Measurements from ENCODE around the gene LTBP2.

Gene LTBP2

DNA sequence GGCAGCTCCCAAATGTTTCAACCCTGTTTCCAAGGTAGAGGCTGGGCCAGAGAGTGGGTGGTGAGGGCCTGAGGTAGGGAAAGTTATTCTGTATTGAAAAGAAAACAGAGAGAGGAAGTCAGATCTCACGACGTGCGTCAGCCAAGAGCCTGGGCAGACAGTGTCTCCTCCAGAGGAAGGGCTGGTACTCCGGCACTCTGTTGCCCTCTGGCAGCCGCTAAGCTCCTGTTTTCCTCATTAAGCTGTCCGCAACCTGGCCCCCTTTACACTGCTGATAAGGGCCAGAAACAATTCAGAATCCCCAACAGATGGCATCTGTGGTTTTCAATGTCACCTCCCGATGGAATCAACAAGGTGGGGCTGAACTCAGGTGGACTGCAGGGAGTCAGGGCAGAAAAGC lies 26.0 kb upstream of the LTBP2 start:
- no peak for DNase-seq (ENCODE audit: low read depth)

DNA sequence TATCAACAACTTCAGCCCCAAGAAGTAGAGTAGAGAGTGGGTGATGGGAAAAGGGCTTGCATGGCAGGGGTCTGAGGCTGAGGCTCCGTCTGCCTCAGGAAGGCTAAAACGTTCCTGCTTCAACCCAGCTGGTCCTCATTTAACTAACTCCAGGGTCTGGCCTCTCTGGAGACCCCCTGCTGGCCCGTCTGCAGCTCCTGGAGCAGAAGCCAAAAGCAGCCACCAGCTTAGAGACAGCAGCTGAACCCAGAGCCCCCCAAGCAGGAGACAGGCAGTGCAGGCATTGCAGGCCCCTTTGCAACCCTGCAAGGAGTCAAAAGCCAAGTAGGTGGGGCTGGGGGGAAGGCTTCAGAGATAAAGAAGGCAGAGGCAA lies 25.1 kb upstream of the LTBP2 start:
- no peak for DNase-seq (ENCODE audit: low read depth)

DNA sequence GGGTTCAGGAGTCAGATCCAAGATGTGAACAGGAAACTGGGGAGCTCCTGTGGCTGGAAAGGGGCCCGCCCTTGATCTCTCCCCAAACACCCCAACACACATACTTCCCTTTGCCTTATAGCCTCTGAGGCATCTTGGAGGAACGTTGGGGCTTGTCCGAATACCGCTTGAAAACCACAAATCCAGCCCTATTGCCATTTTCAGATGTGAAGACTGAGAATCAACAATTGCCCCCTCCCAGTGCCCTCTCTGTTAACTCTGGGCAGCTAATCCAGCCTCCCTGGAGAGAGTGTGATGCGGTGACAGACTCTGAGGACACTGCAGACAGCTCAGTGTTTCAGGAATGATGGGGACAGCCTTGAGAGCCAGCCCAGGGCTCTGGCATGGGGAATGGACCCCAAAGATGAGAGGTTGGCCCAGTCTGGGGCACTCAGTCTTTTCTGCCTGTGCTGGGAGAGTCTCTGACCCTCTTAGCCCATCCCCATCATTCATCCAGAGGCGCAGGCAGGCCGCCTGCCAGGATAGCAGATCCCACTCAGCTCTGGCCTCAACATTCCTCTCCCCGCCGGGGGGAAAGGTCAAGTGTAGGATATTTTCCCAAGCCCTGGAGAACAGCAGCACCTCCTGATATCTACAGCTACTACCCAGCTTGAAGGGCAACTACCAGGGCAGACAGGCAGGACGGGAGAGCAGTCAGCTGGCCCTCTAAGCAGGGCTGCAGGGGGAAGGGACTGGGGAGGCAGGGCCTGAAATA lies 24.6 kb upstream of the LTBP2 start:
- DNase-seq (ENCODE audit: low read depth) = no peak

DNA sequence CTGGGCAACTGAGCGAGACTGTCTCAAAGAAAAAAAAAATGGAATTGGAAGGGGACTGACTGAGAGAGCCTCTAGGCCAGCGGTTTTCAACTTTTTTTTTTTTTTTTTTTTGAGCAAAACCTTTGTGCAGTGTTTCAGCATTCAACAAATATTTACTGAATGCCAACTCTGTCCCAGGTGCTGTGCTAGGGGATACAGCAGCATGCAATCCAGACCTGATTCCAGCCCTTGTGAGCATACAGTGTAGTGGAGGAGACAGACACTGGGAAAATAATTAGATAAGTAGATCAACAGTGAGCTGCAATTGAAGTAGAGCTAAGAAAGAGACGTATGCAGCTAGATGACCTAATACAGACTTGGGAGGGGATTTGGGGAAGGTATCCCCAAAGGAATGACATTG lies 23.8 kb upstream of the LTBP2 start:
- DNase-seq (ENCODE audit: low read depth) = no peak

DNA sequence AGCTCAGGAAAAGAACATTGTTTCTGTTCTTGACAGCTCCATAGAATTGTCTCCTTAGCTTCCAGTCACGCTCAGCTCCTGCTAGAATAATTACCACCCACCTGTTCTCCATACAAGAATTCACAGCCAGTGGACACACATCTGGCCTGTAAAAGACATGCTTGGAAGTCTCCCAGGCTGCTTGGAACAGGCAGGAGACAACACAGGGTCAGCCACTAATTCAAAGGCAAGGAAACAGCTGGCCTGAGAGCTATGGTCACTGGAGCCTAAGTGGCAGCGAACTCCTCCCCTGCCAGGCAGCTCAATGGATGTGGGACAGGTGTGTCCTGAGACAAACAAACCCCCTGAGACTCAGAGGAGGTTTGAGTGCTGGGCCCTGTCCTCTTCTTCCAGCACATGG lies 22.9 kb upstream of the LTBP2 start:
- no peak for DNase-seq (ENCODE audit: low read depth)

DNA sequence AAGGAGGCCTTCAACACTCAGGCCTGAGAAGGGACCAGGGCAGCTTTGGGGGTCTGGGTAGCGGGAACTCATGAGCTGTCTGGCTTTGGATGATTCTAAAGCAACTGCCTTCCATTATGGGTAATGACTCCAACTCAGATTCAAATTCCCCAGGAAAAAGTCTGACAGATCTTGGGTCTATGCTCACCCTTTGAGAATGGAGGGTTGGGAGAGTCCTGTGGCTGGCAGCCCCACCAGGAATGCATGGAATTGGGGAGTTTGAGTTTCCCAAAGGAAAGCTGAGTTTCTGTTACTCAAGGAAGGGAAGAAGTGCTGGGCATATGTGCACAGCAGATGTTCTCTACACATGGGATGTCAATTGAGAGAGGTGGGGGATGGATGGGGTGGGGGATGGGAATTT lies 22.4 kb upstream of the LTBP2 start:
- DNase-seq (ENCODE audit: low read depth) = no peak

DNA sequence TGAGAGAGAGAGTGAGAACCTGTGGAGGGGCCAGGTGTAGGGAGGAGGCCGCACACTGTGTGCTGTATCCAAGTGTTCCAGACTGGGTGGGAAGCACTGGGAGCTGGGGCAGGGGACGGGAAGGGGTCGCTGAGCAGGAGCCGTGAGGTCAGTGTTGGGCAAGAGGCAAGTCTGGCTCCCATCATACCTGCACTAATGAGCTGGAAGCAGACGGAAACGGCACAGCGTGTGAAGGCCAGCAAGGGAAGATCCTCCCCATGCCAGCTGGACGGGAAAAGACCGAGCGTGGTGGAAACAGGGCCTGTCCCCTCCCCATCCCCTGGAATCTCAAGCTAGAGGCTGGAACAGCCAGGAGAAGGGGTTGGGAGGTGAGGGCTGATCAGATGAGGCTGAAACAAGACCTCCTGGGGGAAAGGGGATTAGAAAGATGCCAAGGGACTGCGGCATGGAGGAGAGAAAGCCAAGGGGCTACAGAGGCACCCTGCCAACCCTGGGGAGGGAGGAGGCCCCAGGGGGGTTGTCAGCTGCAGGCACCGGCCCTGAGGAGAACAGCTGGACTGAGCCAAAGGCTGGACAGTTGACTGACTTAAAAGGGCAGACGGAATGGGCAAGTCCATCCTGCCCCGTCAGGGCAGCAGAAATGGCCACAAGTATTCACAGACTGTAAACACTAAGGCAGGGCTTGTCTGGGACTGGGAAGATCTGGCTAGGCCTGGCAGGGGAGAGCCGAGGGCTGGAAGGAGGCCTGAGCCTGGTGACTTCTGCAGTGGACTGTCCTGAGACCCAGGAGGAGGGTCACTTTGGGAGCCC lies 19.0 kb upstream of the LTBP2 start:
- DNase-seq (ENCODE audit: low read depth) = no peak

DNA sequence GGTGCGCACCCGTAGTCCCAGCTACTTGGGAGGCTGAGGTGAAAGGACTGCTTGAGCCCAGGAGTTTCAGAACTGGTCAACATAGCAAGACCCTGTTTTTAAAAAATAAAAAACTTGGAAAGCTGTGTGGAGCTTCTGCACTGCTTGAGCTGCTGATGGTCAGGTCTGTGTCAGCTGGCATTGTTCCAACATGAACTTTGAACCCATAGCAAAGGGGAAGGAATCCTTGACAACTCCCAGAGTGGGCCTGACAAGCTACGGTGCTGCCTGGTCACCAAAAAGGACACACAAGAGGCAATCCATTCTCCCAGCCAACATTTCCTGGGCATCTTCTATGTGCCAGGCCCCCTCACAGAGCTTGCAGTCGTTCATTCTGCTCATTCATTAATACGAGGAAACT lies 16.4 kb upstream of the LTBP2 start:
- DNase-seq (ENCODE audit: low read depth) = no peak

DNA sequence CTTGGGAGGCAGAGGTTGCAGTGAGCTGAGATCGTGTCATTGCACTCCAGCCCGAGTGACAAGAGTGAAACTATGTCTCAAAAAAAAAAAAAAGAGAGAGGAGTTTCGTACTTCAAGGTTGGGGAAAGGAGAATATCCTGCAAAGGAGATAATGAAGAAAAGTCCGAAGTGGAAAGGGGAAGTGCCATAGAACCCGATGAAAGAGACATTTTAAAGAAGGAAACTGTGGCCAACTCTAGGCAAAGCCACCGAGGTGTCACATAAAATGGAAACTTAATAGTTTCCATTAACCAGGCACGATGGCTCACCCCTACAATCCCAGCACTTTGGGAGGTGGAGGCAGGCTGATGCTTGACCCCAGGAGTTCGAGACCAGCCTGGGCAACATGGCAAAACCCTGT lies 15.0 kb upstream of the LTBP2 start:
- no peak for DNase-seq (ENCODE audit: low read depth)

DNA sequence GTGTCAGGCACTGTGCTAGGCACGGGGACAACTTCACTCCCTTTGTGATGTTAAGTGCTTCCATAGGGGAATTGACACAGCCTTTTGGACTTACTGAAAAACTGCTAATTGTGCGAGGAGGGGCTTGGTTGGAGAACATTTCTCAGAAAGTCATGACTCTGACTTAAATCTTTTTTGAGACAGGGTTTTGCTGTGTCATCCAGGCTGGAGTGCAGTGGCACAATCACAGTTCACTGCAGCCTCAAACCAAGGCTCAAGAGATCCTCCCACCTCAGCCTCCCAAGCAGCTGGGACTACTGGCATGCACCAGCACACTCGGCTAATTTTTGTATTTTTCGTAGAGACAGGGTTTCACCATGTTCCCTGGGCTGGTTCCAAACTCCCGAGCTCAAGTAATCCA lies 10.2 kb upstream of the LTBP2 start:
- no peak for DNase-seq (ENCODE audit: low read depth)

DNA sequence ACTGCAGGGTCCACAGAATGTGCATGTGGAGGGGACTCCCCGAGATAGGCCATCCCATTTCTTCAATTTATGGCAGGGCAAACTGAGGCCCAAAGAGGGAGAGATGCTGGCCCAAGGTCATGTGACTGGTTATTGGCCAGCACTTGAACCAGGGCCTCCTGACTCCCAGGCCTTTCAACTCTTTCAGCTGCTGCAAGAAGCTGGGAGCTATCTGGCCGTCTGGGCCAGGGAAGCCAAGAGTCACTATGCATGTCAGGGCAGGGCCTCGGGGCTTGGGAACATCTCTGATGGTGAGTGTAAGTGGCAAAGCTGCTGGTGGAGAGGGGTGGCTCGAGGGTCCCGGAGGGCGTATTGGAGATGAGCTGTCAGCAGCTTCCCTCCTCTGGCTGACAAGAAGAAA lies 9.5 kb upstream of the LTBP2 start:
- no peak for DNase-seq (ENCODE audit: low read depth)

DNA sequence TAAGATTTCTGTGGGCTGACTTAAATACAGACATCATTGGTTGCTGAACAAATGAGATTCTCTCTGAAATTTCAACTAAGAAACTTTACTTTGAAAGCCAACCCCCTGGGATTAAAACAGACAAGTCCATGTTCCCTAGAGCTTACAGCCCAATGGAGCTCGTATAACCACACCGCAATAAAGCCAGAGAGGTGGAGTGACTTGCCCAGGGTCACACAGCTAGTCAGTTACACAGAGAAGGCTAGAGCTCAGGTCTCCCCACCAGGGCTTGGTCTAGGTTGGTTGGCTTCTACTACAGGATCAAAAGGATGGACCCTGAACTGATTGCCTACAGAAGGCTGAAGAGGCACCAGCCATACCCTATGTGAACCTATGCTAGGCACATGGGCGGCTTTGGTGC lies 8.9 kb upstream of the LTBP2 start:
- no peak for DNase-seq (ENCODE audit: low read depth)

DNA sequence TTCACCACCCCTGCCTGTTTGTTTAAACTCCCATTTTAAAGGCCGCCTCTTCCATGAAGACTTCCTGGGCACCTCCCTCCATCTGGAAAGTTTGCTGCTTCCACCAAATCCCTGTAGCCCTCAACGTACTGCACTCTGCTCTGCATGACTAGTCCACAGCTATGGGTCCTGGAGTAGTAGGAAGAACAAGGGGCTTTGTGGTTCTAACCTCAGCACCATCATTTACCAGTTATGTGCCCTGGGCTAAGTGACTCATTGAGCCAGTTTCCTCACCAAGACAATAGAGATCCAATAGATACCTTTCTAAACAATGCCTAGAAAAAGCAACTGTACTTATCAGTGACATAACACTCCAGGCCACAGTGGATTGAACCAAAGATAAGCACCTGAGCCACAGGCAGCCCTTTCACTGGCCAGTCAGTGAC lies 8.5 kb upstream of the LTBP2 start:
- peak; percentile 97 for DNase-seq (ENCODE audit: low read depth)

DNA sequence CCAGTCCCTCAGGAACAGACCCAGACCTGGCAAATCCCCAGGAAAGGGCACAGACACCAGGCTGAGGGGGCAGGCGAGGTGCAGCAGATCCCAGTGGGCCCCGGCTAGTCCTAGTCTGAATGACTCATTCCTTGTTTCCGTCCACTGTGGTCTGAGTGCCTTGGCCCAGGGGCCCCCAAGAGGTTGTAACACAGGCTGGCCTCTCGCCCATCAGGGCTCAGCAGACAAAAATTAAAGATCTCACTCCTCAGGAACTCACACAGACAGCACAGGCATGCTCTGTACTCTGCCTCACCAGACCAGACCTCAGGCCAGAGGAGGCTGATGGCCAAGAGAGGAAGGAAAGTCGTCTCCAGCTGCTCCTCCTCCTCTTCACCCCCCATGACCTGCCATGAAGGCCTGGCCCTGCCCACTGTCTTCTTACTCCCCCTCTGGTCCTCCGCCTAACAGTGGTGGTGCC lies 7.7 kb upstream of the LTBP2 start:
- DNase-seq (ENCODE audit: low read depth) = peak; percentile 97

DNA sequence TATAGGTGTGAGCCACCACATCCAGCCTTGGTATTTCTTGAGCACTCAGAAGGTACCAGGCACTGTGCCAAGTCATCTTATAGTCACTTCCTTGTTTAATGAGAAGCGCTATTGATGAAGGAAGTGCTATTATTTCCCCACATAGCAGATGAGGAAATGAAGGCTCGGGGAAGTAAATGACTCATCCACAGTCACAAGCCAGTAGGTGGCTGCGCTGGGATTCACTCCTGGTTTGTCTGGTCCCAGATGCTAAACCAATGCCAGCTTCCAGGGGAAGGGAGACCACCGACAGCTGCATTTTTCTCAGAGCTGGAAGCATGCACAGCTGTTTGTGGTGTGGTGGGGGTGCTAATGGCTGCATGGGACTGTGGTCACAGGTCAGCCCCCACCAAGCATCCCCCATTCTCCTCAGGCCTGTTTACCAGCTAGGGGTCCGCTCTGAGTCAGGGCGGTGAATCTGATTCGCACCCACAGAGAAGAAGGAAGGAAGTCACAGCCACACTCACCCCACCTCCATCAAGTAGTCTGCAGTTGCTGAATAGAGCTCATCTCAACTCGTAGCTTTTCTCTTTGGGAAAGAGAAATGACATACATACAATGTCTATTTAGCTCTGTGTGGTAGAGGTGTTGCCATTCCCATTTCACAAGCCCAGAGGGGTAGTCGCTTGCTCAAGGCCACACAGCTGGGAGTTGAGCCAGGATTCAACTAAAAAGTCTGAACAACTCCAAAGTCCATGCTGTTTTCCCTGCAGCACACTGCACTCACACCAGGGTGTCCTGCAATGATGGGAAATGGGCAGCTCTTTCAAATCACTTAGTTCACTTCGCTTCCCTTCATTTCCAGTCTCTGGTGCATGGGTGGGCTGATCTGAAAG lies 6.3 kb upstream of the LTBP2 start:
- no peak for DNase-seq (ENCODE audit: low read depth)

DNA sequence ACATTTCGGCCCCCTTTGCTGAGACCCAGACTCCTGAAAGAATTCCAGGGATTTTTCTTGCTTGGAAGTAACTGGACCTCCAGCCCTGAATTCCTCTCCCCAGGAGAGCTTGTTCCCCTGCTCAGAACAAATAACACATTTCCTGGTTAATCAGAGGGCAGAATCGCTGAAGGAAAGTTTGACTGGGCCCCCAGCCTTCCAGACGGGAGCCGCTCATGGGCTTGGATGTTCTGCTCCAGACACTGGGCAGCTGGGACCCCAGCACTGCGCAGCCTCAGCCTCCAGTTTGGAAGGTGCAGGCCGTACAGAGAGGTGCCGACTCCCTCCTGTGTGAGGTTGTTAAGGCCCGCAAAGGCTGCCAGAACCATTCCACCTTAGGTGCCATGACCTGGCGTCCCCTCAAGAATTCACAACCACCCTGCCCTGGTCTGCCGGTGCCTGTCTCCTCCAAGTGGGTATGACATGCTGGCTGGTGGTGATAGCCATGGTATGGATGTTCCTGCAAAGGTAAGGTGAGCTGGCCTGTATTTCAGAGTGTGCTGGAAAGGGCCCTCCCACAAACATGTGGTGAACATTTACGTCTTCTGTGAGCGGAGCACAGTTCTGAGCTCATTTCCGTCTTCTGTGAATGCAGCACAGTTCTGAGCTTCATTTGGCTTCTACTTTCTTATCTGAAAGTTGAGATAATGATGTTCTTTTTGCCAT lies 5.1 kb upstream of the LTBP2 start:
- DNase-seq (ENCODE audit: low read depth) = no peak

DNA sequence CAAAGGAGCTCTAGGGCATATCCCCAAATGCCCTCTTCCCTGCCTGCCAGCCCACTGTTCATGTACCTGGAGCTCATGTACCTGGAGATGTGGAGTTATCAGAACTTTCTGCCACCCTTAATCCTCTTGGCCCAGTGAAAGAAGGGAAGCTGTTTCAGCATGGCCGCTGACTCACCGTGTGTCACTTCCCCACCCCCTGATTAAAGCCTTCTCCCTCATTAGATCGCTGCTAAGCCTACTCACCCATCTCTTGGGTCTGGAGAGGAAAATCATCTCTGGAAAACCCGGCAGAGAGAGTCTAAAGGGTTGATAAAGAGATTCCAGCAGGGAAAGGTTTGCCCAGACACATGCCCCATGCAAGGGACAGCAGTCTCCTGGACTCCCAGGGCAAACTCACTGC lies 4.5 kb upstream of the LTBP2 start:
- DNase-seq (ENCODE audit: low read depth) = no peak

DNA sequence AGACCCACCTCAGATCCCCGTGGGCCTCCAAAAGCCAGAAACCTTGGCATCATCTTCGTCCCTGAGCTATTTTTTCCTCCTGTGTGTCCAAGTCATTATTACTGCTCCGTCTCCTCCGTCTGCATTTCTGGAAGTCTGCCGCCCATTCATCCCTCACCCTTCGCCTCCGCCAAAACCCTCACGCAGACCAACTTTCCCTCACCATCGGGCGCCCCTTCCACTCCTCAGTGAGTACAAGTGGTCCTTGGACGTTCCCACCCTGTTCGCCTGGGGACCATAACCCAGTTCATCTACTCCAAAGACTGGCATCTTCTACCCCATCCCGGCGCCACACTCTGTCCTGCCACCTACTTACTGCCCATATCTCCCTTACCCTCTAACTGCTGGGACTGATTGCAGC lies 3.7 kb upstream of the LTBP2 start:
- no peak for DNase-seq (ENCODE audit: low read depth)

DNA sequence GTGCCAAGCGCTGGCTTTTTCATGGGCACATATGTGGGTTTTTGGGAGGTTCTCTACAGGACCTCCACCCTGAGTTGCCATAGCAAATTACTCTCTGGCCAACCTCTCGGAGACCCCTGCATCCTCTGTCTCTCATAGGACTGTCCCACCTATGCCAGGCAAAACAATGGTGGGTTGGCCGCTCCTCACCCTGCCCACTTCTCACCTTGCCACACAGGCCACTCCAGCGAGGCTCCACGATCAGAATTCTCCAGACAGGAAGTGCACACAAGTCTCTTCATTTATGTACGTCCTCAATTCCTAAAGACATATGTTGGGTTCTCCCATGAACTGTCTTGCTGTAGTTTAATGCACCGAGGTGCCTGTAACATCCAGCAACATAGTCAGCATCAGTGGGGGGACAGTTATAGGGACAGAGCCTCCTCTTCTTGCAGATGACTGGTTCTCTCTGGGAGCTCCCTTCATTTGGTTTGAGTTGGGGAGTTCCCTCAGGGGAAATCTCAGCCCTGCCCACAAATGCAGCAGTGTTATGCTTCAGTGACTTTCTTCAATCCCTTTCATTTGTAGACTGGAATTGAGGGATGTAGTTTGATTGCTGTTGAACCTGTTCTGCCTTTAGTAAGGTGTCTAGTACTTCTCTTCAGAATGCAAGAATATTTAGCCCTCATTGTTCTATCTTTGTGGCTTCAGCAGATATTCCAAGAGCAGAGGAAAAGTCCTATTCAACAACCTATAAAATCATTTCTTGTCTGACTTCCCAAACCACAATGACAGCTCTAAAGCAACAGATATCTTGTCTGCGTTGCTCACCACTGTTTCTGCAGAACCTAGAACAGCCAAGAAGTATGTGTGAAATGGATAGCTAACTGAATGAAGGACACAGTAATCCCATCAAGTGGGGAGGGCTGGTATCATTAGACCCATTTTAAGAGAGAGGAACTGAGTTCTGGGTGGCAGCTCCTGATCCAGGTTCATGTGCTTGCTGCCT lies 2.8 kb upstream of the LTBP2 start:
- no peak for DNase-seq (ENCODE audit: low read depth)

DNA sequence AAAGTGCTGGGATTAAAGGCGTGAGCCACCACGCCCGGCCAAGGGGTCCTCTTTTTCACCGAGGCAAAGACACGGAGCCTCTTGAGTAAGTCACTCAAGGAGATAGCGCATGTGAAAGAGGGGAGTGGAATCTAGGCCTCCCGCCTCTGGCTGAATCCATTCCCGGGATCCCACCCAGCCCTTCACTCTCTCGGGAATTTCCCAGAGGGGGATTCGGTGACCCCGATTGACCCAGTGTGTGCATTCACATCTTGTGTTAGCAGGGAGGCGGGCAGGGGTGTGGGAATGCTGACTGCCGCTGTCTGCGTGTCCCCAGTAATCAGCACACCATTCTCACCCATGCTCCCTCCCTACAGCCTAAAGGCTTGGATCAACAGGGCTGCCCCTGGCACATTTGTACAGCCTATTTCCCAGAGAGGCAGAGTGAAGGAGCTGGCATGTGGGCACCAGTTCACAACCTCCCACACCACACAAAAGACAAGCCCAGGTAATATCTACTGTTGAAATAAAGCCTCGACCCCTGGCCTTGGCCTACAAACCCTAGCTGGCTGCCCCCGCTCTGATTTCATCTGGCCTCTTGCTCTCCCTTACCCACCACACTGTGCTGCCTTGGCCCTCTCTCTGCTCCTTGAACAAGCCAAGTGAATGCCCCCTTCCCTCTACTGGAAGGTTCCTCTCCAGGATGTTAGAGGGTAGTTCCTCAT lies 1.3 kb upstream of the LTBP2 start:
- DNase-seq (ENCODE audit: low read depth) = no peak
